Measurements from ENCODE around the gene MAGEL2.

The MAGEL2 gene

DNA sequence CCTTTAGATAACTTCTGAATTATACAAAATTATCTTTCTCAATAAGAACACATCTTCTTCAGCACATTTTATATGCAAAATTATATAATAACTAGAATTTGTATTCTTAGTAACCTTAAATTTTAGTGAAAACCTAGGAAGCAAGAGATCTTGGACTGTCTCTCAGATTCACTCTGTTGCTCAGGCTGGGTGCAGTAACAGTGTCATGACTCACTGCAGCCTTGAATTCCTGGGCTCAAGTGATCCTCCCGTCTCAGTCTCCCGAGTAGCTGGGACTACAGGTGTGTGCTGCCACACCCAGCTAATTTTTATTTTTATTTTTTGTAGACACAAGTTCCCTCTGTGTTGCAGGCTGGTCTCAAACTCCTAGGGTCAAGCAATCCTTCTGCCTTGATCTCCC is 52.3 kb downstream of the MAGEL2 start:
- Histone ChIP-seq H3K27ac (no peak overlapping the region), H3K4me3 (no peak overlapping the region)
- no peak for DNase-seq (ENCODE audit: low spot score)
- TF ChIP-seq, protein P1, sequence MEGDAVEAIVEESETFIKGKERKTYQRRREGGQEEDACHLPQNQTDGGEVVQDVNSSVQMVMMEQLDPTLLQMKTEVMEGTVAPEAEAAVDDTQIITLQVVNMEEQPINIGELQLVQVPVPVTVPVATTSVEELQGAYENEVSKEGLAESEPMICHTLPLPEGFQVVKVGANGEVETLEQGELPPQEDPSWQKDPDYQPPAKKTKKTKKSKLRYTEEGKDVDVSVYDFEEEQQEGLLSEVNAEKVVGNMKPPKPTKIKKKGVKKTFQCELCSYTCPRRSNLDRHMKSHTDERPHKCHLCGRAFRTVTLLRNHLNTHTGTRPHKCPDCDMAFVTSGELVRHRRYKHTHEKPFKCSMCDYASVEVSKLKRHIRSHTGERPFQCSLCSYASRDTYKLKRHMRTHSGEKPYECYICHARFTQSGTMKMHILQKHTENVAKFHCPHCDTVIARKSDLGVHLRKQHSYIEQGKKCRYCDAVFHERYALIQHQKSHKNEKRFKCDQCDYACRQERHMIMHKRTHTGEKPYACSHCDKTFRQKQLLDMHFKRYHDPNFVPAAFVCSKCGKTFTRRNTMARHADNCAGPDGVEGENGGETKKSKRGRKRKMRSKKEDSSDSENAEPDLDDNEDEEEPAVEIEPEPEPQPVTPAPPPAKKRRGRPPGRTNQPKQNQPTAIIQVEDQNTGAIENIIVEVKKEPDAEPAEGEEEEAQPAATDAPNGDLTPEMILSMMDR (IDR thresholded peaks at IDR 0.05): no peak

DNA sequence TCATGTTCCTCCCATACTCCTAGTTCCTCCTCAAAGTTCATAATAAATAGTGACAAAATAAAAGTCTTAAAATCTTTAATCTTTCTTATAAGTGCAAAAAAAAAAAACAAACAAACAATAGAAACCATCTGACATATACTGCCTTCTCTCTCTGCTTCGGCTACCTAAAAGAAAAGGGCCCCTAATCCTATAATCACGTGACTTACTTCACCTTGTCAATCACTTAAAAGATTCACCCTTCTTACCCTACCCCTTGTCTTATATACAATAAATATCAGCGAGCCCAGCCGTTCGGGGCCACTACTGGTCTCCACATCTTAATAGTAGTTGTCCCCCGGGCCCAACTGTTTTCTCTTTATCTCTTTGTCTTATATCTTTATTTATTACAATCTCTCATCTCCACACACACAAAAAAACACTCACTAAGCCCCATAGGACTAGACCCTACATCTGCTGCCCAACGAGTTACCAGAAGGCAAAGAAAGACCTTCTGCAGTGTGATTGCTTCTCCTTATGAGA is 53.4 kb downstream of the MAGEL2 start:
- TF ChIP-seq, protein P1 (IDR thresholded peaks at IDR 0.05): no peak
- DNase-seq (ENCODE audit: low spot score): no peak
- Histone ChIP-seq H3K27ac (no peak overlapping the region), H3K4me3 (no peak overlapping the region)
